ENCODE data around the gene ARMC5. TPM values are rescaled to one million over a fixed set of nuclear protein-coding genes. Genes with fewer than 3 reads are reported as not detected.
A peak's percentile ranks its signal among the peaks of the same experiment; 100 is the strongest.

The ARMC5 gene
- total and polyA plus RNA-seq, 12 donors, result 3.8 to 11.9 (median 6.6) TPM

DNA sequence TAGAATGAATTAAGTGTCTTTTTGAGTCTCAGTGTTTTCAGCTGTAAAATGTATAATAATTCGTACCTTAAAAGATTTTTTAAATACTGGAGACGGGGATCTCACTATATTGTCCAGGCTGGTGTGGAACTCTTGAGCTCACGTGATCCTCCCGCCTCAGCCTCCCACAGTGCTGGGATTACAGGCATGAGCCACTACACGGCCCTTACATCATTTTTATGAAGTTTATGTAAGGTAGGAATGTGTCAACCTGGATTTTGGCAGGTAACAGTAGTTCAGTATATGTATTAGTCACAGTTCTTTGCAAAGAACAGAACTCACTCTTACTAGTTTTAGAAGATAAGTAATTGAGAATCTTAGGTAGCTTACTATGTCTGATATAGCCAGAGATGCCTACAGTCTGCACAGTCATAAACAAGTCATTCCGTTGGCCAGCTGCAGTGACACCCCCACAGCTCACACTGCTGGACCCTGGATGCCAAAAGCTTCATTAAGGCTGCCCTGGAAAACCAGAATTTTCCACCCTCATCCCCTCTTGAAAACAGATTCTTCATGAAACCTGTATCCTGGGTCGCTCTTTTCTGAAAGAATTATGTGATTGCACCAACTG, 30.6 kb upstream of the ARMC5 start:
- DNase-seq (no peak), ATAC-seq (peak in 3 of 8 donors; percentile 31 to 61 (median 33))
- H3K4me3 ChIP-seq, result peak overlapping the region in 3 of 10 donors; percentile 57 to 60 (median 59)
- H3K9me3 ChIP-seq, result no peaks in the 10 kb centered on the region
- peaks cover 0 to 10% (median 0%) of the 10 kb centered on the region in 9 donors for H3K36me3 ChIP-seq
- H3K27ac ChIP-seq, result peak overlapping the region; percentile 86 to 99 (median 95)
- WGBS, 2 donors, result 43 to 55% methylated on average over 7 of the region's 7 CpGs
- intact Hi-C loops (cut with DNase I), result no loop called here
- peaks cover 0 to 4% (median 0%) of the 10 kb centered on the region in 7 donors for H3K27me3 ChIP-seq
- TF ChIP-seq, protein P1, sequence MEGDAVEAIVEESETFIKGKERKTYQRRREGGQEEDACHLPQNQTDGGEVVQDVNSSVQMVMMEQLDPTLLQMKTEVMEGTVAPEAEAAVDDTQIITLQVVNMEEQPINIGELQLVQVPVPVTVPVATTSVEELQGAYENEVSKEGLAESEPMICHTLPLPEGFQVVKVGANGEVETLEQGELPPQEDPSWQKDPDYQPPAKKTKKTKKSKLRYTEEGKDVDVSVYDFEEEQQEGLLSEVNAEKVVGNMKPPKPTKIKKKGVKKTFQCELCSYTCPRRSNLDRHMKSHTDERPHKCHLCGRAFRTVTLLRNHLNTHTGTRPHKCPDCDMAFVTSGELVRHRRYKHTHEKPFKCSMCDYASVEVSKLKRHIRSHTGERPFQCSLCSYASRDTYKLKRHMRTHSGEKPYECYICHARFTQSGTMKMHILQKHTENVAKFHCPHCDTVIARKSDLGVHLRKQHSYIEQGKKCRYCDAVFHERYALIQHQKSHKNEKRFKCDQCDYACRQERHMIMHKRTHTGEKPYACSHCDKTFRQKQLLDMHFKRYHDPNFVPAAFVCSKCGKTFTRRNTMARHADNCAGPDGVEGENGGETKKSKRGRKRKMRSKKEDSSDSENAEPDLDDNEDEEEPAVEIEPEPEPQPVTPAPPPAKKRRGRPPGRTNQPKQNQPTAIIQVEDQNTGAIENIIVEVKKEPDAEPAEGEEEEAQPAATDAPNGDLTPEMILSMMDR (IDR thresholded peaks at IDR 0.05), result no peak
- peaks cover 0 to 67% (median 16%) of the 10 kb centered on the region in 9 donors for H3K4me1 ChIP-seq

DNA sequence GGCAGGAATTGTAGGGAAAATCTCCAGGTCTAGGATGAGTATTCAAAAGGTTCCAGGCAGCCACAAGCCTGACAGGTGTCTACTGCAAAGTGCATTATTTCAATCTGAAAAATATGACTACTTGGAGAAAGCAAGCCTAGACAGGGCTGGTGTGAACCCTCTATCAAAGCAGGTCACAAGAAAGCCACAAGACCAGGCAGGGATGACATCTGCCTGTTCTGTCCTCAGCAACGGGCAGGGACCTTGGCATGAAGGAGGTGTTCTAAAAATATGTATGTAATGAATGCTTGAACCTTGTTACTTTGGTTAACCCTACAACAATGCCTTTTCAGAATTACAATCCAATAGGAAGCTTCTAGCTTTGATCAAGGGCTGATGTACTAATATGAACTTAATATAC, 30.0 kb upstream of the ARMC5 start:
- DNase-seq (peak in 1 of 2 donors; percentile 42), ATAC-seq (peak; percentile 42 to 83 (median 68))
- WGBS, 2 donors, result 4 to 21% methylated on average over 1 of the region's 1 CpG
- no peaks in the 10 kb centered on the region for H3K9me3 ChIP-seq
- H3K27ac ChIP-seq, result peak overlapping the region; percentile 86 to 99 (median 95)
- peaks cover 0 to 10% (median 0%) of the 10 kb centered on the region in 9 donors for H3K36me3 ChIP-seq
- H3K27me3 ChIP-seq, result peaks cover 0 to 4% (median 0%) of the 10 kb centered on the region in 7 donors
- TF ChIP-seq, protein P1 (IDR thresholded peaks at IDR 0.05), result no peak
- H3K4me3 ChIP-seq, result no peak overlapping the region
- H3K4me1 ChIP-seq, result peaks cover 0 to 67% (median 16%) of the 10 kb centered on the region in 9 donors
- intact Hi-C loops (cut with DNase I), result no loop called here

DNA sequence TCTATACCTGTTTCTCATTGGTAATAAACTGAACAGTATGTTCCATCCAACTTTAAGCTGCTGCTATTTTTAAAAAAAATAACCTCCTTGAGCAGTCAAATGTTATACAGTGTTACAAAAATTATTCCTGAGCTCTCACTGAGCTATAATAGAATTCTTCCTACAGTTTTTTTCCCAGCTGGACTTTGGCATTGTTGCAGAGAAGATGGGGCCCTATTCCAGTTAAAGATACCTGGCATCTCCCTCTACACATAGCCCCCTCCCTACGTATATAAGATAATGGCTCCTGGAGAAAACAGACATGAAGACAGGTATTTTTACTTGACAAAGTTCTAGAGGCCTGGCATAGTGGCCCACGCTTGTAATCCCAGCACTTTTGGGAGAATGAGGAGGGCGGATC, 29.5 kb upstream of the ARMC5 start:
- Histone ChIP-seq H3K9me3 (no peaks in the 10 kb centered on the region), H3K27ac (peak overlapping the region; percentile 86 to 99 (median 95)), H3K4me3 (no peak overlapping the region), H3K27me3 (peaks cover 0 to 3% (median 0%) of the 10 kb centered on the region in 7 donors), H3K4me1 (peaks cover 0 to 67% (median 16%) of the 10 kb centered on the region in 9 donors), H3K36me3 (peaks cover 0 to 10% (median 0%) of the 10 kb centered on the region in 9 donors)
- WGBS, 2 donors, result 56 to 70% methylated on average over 3 of the region's 3 CpGs
- TF ChIP-seq, protein P1 (IDR thresholded peaks at IDR 0.05), result no peak
- ATAC-seq (no peak), DNase-seq (no peak)
- intact Hi-C loops (cut with DNase I), result no loop called here

DNA sequence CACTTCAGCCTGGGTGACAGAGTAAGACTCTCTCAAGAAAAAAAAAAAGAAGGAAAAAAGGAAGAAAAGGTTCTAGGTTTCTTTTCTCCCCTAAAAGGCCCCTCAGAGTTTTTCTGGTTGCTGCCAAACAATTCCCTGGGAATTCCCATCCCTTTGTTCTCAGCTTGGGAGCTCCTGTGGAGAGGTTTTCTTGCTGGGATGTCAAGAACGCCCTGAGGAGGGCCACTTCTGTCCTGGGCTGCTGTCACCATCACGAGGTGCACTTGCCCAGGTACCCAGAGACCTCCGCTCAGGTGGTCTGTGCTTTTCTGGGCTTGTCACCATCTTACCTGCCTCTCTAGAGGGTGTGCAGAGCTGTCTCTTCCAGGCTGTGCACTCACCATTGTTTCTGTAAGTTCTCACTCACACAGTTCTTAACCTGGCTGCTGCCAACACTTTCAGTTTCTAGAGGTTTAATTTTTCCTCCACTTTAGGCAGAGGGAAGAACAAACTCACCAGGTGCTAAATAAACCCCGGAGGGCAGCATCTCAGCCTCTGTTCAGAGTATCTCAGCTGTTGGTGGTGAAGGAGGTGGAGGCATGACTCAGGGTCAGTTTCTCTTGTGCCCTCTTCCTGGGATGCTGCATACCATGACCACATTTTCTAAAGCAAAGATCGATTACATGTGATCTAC, 28.8 kb upstream of the ARMC5 start:
- Histone ChIP-seq H3K9me3 (no peaks in the 10 kb centered on the region), H3K4me1 (peaks cover 0 to 66% (median 16%) of the 10 kb centered on the region in 9 donors), H3K36me3 (peaks cover 0 to 10% (median 0%) of the 10 kb centered on the region in 9 donors), H3K27ac (peak overlapping the region; percentile 86 to 99 (median 95)), H3K4me3 (no peak overlapping the region), H3K27me3 (no peaks in the 10 kb centered on the region)
- intact Hi-C loops (cut with DNase I), result no loop called here
- ATAC-seq (no peak), DNase-seq (no peak)
- TF ChIP-seq, protein P1 (IDR thresholded peaks at IDR 0.05), result no peak
- 46 to 56% methylated on average over 5 of the region's 5 CpGs for WGBS, 2 donors
